Cortex of kidney (tissue), 1 donor: Measurements from ENCODE around the gene ICOS.

ENCODE experiments used
- DNase-seq: peaks from one replicate; lab custom pipeline; 2025; lab: John Stamatoyannopoulos, UW

Gene ICOS, protein sequence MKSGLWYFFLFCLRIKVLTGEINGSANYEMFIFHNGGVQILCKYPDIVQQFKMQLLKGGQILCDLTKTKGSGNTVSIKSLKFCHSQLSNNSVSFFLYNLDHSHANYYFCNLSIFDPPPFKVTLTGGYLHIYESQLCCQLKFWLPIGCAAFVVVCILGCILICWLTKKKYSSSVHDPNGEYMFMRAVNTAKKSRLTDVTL

DNA sequence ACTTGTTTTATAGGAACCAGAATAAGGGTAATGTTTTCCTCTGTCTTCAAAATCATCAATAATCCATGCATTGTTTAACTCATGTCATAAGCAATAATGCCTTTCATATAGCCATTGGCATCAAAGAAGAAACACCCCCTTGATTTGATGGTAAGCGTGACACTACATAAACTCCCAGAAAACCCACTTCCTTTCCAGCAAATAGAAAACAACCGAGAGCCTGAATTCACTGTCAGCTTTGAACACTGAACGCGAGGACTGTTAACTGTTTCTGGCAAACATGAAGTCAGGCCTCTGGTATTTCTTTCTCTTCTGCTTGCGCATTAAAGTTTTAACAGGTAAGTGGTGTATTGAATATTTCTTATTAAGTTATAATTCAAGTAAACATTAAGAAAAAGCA lies at the start of gene ICOS:
Gene ICOS (plus strand): TSS at position 229 of the 400 bp plus-strand sequence. CDS start 52 bp downstream, at position 281.
- DNase-seq = no peak

GRCh38 chr2:203887677-203888076 lies 48.9 kb upstream of the ICOS start:
- no peak for DNase-seq

DNA sequence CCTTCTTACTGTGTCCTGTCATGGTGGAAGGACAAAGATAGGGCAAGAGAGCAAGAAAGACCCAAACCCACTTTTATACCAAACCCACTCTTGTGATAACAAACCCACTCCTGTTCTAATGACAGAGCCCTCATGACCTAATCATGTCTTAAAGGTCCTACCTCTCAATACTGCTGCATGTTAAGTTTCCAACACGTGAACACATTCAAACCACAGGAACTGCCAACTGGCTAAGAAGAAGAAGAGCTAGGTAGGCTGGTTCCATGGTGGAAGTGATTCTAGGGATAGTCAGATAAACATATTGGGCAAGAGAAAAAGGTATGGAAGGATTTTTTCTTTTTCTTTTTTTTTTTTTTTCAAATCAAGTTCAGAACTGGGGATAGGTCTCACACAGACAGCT lies 47.0 kb upstream of the ICOS start:
- DNase-seq = no peak

- no peak for DNase-seq
These were observed 46.6 kb upstream of the ICOS start for GRCh38 chr2:203889944-203890343.

GRCh38 chr2:203890733-203891132 lies 45.8 kb upstream of the ICOS start:
- no peak for DNase-seq

- no peak for DNase-seq
These were observed 45.1 kb upstream of the ICOS start for GRCh38 chr2:203891474-203891873.

DNA sequence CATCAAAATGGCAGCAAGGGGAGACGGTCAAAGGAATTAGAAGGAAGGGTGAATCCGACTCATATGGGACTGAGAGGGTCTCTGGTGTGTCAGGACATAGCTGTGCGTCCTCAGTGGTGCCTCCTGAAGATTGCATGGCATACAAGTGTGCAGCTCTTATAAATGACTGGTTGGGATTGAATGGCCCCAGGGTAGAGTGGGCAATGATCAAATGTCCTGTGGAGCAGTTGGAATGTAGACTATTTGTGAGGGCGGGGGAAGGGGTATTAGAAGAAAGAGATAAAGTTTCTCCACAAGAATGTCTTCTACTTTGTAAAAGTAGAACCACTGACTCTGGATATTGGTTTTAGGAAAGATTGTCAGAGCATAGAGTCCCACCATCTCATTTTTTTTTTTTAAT lies 44.4 kb upstream of the ICOS start:
- no peak for DNase-seq

DNA sequence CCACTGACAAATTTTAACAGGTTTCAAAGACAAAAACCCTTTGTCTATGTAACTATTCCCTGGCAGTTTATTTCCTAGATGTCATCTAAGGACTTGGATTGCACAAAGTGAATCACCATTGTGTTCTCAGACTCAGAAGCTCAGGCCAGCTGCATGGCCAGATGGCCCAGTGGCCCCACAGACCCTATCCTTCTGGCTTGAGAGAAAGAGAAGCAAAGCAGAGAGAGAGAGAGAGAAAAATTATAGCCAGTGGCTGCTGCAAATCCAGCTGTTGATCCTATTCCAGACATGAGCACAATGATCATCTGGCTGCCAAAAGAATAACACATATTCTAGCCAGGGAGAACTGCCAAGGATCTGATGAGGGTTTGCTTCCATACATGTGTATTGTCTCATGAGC lies 43.2 kb upstream of the ICOS start:
- no peak for DNase-seq

- no peak for DNase-seq
These were observed 42.7 kb upstream of the ICOS start for GRCh38 chr2:203893840-203894239.

DNA sequence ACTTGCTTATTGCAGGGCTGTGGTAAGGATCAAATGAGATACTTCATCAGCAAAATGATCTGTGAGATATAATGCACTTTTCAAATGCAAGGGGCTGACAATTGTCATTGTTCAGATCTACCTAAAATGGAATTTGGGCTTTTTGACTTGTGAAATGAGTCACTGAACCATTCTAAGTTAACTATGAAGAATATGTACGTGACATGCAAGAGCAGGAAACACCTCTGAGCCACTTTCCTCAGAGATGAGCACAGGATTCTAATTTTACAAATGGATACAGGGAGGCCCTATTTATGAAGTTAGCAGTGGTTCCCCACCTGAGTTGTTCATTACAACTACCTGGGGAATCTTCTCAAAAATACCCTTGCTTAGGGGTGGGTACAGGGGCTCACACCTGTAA lies 42.3 kb upstream of the ICOS start:
- no peak for DNase-seq

GRCh38 chr2:203897544-203897943 lies 39.0 kb upstream of the ICOS start:
- DNase-seq = no peak

- DNase-seq = no peak
These were observed 37.9 kb upstream of the ICOS start for GRCh38 chr2:203898657-203899056.

GRCh38 chr2:203900253-203900652 lies 36.3 kb upstream of the ICOS start:
- DNase-seq = no peak

DNA sequence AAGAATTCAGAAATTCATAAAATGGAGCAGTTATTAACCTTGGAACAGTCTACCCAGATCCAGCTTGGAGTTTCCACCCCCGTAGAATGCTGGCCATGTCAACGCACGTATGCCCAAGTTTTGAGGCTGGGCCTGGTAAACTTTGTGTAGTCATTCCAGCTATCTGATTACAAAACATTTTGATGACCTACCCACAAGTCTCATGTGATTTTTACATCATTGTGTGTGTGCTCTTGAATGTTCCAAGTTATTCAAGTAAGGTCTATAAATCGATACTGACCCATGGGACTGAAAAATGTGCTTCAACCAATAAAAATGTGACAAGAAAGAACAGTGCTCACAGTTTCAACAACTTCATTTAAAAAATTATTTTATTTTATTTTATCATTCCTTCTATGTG lies 32.5 kb upstream of the ICOS start:
- DNase-seq = no peak

DNA sequence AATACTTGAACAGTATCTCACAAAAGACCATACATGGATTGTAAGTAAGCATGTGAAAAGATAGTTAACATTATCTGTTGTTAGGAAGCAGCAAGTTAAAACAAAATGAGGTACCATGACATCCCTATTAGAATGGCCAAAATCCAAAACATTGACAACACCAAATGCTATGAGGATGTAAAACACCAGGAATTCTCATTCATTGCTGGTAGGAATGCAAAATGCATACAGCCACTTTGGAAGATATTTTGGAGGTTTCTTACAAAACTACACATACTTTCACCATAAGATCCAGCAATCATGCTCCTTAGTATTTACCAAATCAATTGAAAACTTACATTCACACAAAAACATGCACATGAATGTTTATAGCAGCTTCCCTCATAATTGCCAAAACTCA lies 30.9 kb upstream of the ICOS start:
- DNase-seq = no peak

DNA sequence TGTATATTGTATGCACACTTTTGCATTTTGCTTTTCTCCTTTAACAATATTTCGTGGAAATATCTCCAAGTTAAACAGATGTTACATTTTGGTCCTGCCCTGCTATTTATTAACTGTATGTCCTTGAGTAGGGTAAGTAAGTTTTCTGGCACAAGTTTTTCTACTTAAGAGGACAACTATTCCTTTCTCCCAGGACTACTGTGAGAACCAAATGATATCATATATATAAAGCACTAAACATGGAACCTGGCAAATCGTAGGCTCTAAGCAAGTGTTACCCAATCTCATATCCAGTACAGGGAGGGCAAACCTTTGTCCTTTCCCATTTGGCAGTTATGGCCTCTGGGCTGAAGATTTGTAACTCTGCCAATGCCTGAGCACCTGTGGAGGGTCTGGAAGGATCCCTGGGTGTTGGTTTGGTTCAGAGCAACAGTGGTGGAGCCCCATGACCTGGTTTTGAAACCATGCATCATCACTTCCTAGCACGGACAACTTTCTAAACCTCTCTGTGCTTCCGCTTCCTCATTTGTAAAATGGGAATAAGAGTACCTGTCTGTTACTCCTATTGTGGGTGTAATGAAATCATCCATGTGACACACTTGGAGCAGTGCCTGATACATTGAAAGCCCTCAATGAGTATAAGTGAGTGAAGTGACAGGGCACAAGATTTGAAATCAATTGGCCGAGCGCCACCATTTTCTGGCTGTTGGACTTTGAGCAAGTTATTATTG lies 28.3 kb upstream of the ICOS start:
- no peak for DNase-seq

- DNase-seq = no peak
These were observed 27.8 kb upstream of the ICOS start for GRCh38 chr2:203908797-203909185.

- no peak for DNase-seq
These were observed 27.1 kb upstream of the ICOS start for GRCh38 chr2:203909261-203909967.

GRCh38 chr2:203909974-203910373 lies 26.6 kb upstream of the ICOS start:
- DNase-seq = no peak

- DNase-seq = no peak
These were observed 22.6 kb upstream of the ICOS start for GRCh38 chr2:203913947-203914346.

DNA sequence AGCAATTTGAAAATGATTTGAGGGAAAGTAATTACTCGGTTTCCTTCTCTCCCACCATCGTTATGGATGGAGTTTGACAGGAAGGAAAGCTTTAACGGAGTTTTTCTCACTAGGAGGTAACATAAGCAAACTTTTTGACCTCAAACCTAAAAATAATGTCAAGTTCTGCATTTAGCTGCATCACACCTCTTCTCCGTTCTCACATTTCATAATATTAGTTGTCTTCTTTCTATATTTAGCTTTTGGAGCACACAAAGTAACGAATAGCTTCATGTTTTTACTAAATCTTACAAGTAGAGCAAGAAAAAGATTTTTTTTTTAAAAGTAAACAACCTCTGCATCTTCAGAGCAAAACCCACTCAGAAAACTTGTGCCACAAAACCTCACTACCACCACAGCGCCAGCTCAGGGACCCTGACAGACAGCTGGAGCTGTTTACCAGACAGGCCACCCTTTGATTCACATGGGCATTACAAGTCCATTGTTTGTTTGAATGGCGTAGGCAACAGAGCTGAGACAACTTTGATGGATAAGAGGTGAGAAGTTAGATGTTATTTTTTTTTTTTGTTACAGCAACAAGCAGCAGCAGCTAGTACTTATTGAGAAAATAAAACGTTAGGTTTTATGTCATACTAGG lies 21.9 kb upstream of the ICOS start:
- DNase-seq = no peak

GRCh38 chr2:203915256-203915655 lies 21.3 kb upstream of the ICOS start:
- DNase-seq = no peak

GRCh38 chr2:203916756-203917155 lies 19.8 kb upstream of the ICOS start:
- no peak for DNase-seq
